Subcutaneous adipose tissue (tissue), 4 donors: ENCODE data around the gene MLPH. TPM values are rescaled to one million over a fixed set of nuclear protein-coding genes. Genes with fewer than 3 reads are reported as not detected.

Experiments used
- total RNA-seq, 4 donors: library from RNA; depleted of rRNA; stranded (reverse); fragments of >200 nt; gene quantifications; one replicate each; pipeline ENCODE4 v1.1.0, GENCODE V29; 2016
- TF ChIP-seq, protein P1 (sequence below): fragments of 450-650 bp; IDR thresholded peaks from one replicate; pipeline ENCODE4 v1.5.1; 2016; ENCODE audit warnings: low read depth, mild to moderate bottlenecking, control low read depth, antibody characterized with exemption, moderate library complexity

MLPH gene
- total RNA-seq, 4 donors from 2014 or later, result 7.1 to 24.7 (median 16.4) TPM

- TF ChIP-seq, protein P1, sequence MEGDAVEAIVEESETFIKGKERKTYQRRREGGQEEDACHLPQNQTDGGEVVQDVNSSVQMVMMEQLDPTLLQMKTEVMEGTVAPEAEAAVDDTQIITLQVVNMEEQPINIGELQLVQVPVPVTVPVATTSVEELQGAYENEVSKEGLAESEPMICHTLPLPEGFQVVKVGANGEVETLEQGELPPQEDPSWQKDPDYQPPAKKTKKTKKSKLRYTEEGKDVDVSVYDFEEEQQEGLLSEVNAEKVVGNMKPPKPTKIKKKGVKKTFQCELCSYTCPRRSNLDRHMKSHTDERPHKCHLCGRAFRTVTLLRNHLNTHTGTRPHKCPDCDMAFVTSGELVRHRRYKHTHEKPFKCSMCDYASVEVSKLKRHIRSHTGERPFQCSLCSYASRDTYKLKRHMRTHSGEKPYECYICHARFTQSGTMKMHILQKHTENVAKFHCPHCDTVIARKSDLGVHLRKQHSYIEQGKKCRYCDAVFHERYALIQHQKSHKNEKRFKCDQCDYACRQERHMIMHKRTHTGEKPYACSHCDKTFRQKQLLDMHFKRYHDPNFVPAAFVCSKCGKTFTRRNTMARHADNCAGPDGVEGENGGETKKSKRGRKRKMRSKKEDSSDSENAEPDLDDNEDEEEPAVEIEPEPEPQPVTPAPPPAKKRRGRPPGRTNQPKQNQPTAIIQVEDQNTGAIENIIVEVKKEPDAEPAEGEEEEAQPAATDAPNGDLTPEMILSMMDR, result no peak
Measured at GRCh38 chr2:237488295-237488694, 1.2 kb downstream of the MLPH start.

- TF ChIP-seq, protein P1, result no peak
Measured at GRCh38 chr2:237488901-237489860, 2.1 kb downstream of the MLPH start.

DNA sequence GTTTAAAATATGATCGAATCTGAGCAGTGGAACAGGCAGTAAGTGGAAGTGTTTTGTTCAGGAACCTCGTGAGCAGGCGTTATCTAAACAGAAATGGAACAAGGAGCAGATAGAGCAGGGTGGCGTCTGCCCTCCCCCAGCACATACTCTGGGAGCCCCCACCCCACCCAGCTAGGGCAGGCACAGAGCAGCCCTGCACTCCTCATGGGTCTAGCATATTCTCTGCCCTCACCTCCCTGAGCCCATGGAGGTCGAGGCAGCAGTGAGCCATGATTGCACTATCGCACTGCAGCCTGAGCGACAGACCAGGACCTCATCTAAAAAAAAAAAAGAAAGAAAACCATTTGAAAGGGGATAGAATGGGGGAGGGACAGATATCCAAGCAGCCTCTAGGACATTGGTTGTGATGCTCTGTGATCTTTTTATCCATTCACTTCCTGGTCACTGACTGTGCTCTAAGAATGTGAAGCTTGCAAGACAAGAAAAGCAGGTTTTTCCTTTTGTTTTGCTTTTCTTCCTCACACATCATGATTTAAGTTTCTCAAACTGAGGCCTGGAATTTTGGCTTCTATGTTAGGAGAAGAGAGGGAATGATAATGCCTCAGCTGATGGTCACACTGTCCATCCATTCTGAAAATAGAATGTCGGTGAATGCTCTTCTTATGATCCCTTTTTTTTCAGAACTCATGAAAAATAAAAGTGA lies 3.1 kb downstream of the MLPH start:
- TF ChIP-seq, protein P1, result no peak

GRCh38 chr2:237490795-237491194 lies 3.7 kb downstream of the MLPH start:
- TF ChIP-seq, protein P1, result no peak

DNA sequence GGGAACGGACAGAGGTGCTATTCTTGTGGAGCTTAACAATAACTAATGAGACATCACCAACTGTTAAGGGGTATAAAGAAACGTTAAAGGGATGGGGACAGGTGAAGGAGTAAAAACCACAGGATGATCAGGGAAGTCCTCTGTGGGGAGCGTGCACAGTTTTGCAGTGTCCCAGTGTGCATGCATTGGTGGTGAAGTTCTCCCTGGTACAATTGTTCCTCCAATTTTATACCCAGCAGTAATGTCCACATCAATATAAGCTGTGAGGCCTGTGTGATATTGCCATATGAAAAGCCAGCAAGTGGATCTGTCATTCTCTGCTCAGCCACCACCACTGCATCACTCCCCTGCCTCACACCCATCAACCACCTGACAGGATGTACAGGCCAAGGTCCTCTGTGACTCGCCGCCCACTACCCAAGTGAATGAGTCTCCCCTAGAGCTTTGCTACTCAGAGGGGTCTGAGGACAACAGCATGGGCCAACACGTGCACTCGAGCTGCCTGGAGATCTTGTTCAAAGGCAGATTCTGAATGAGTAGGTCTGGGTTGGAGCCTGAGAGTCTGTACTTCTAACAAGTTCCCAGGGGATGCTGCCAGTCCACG lies 4.6 kb downstream of the MLPH start:
- TF ChIP-seq, protein P1, result no peak

DNA sequence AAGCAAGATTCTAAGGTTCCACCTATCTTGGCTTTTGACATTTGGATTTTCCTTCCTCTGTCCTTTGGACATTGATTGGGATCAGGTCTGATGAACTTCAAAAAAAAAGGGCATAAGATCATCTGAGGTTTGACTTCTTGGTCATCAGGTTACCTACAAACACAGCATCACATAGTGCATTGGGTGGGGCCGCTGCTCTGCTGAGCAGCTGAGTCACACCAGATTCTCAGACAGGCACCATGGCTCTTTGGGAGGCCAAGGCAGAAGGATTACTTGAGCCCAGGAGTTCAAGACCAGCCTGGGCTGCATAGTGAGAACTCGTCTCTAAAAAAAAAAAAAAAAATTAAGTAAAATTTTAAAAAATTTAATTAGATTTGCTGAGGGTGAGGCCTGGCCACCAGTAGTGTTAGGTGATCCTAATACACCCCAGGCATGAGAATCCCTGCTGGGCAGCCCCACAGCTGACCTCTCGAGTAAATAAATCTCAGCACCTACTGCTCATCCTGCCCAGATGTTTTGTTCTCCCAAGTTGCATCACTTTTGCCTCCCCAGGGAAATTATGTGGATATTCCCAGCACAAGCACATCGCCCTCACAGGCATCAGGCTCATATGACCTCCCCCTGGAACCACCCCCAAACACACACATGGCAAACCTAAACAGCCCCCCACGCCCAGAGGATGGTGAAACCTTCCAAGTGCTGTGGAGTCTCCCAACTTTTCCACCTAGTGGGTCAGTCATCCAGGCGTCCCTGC lies 5.3 kb downstream of the MLPH start:
- TF ChIP-seq, protein P1, result no peak
